ENCODE data around the gene OR13J1. TPM values are rescaled to one million over a fixed set of nuclear protein-coding genes. Genes with fewer than 3 reads are reported as not detected.

OR13J1 gene
- total and polyA plus RNA-seq, 2 donors from 2014 or later, result not detected

GRCh38 chr9:35869621-35870216 lies 482 bp downstream of the OR13J1 start:
- H3K9me3 ChIP-seq (ENCODE audit: control insufficient read depth in 2 of 3, insufficient read depth in 1 of 3, low read length in 3 of 3), result no peaks in the 10 kb centered on the region
- no peak for FAIRE-seq
- H3K36me3 ChIP-seq (ENCODE audit: control insufficient read depth in 2 of 3, insufficient read depth in 3 of 3, low read length in 3 of 3), result no peaks in the 10 kb centered on the region
- intact Hi-C loops (cut with DNase I), result no loop called here
- no peak overlapping the region for H3K4me3 ChIP-seq (ENCODE audit: low read length in 3 of 3)
- no peak overlapping the region for H3K9ac ChIP-seq (ENCODE audit: low read length in 3 of 3)
- DNase-seq, result no peak
- no peak overlapping the region for H3K27ac ChIP-seq (ENCODE audit: low read depth in 2 of 2, low read length in 2 of 2)
- no peaks in the 10 kb centered on the region for H3K4me1 ChIP-seq (ENCODE audit: control insufficient read depth in 2 of 3, insufficient read depth in 2 of 3, low read depth in 1 of 3, low read length in 3 of 3)
- no peak for TF ChIP-seq CTCF (IDR thresholded peaks at IDR 0.05; ENCODE audit: borderline replicate concordance, extremely low read depth, insufficient read depth)
- no peaks in the 10 kb centered on the region for H3K27me3 ChIP-seq (ENCODE audit: control insufficient read depth, insufficient read depth, low read length)

GRCh38 chr9:35868933-35869332 lies 1.3 kb downstream of the OR13J1 start:
- Histone ChIP-seq H3K4me1 (ENCODE audit: control insufficient read depth in 2 of 3, insufficient read depth in 2 of 3, low read depth in 1 of 3, low read length in 3 of 3) (no peaks in the 10 kb centered on the region), H3K27ac (ENCODE audit: low read depth in 2 of 2, low read length in 2 of 2) (no peak overlapping the region), H3K36me3 (ENCODE audit: control insufficient read depth in 2 of 3, insufficient read depth in 3 of 3, low read length in 3 of 3) (no peaks in the 10 kb centered on the region), H3K9me3 (ENCODE audit: control insufficient read depth in 2 of 3, insufficient read depth in 1 of 3, low read length in 3 of 3) (no peaks in the 10 kb centered on the region), H3K27me3 (ENCODE audit: control insufficient read depth, insufficient read depth, low read length) (no peaks in the 10 kb centered on the region), H3K9ac (ENCODE audit: low read length in 3 of 3) (no peak overlapping the region), H3K4me3 (ENCODE audit: low read length in 3 of 3) (no peak overlapping the region)
- DNase-seq (no peak), FAIRE-seq (no peak)
- no peak for TF ChIP-seq CTCF (IDR thresholded peaks at IDR 0.05; ENCODE audit: borderline replicate concordance, extremely low read depth, insufficient read depth)
- intact Hi-C loops (cut with DNase I), result no loop called here

GRCh38 chr9:35867538-35867937 lies 2.7 kb downstream of the OR13J1 start:
- Histone ChIP-seq H3K27me3 (ENCODE audit: control insufficient read depth, insufficient read depth, low read length) (no peaks in the 10 kb centered on the region), H3K4me1 (ENCODE audit: control insufficient read depth in 2 of 3, insufficient read depth in 2 of 3, low read depth in 1 of 3, low read length in 3 of 3) (no peaks in the 10 kb centered on the region), H3K9ac (ENCODE audit: low read length in 3 of 3) (no peak overlapping the region), H3K9me3 (ENCODE audit: control insufficient read depth in 2 of 3, insufficient read depth in 1 of 3, low read length in 3 of 3) (no peaks in the 10 kb centered on the region), H3K27ac (ENCODE audit: low read depth in 2 of 2, low read length in 2 of 2) (no peak overlapping the region), H3K4me3 (ENCODE audit: low read length in 3 of 3) (no peak overlapping the region), H3K36me3 (ENCODE audit: control insufficient read depth in 2 of 3, insufficient read depth in 3 of 3, low read length in 3 of 3) (no peaks in the 10 kb centered on the region)
- intact Hi-C loops (cut with DNase I), result no loop called here
- no peak for DNase-seq
- FAIRE-seq, result no peak
- TF ChIP-seq CTCF (IDR thresholded peaks at IDR 0.05; ENCODE audit: borderline replicate concordance, extremely low read depth, insufficient read depth), result no peak
